ACHN (cell line): ENCODE data around the gene TMEM244.
"Not testable (repeated sequence)": the region's sequence is repeated elsewhere in the genome, so short reads cannot be mapped to it uniquely, and the experiment has no call there.

Experiments used
- DNase-seq: peaks from one replicate; pipeline ENCODE4 v3.0.0-alpha.2; 2015
- in situ Hi-C: cut with HindIII; loops from 2 replicates; pipeline ENCODE4 v1.10.0; 2017; ENCODE audit warnings: low sequenced_read_pairs, low pct_ligation_motif_present, low pct_unique_long_range_greater_than_20kb

The TMEM244 gene

GRCh38 chr6:129835691-129836090 is 25.4 kb downstream of the TMEM244 start:
- DNase-seq = no peak
- in situ Hi-C loops = no loop called here

- DNase-seq = no peak
- in situ Hi-C loops = no loop called here
Measured at GRCh38 chr6:129832299-129832698, 28.8 kb downstream of the TMEM244 start.

GRCh38 chr6:129828229-129828628 is 32.9 kb downstream of the TMEM244 start:
- in situ Hi-C loops = no loop called here
- DNase-seq = no peak

GRCh38 chr6:129818251-129818650 is 42.9 kb downstream of the TMEM244 start:
- in situ Hi-C loops = no loop called here
- DNase-seq = no peak

- DNase-seq = no peak
- in situ Hi-C loops = no loop called here
Measured at GRCh38 chr6:129817821-129818220, 43.3 kb downstream of the TMEM244 start.

- in situ Hi-C loops = no loop called here
- DNase-seq = no peak
Measured at GRCh38 chr6:129817332-129817731, 43.8 kb downstream of the TMEM244 start.

- in situ Hi-C loops = no loop called here
- DNase-seq = no peak
Measured at GRCh38 chr6:129812145-129812777, 48.9 kb downstream of the TMEM244 start.

GRCh38 chr6:129807141-129807540 is 54.0 kb downstream of the TMEM244 start:
- in situ Hi-C loops, DNase-seq: not testable (repeated sequence)

GRCh38 chr6:129802920-129803319 is 58.2 kb downstream of the TMEM244 start:
- DNase-seq, in situ Hi-C loops: not testable (repeated sequence)

- DNase-seq = no peak
- in situ Hi-C loops = no loop called here
Measured at GRCh38 chr6:129801909-129802308, 59.2 kb downstream of the TMEM244 start.

- peak; percentile 40 for DNase-seq
- in situ Hi-C loops = no loop called here
Measured at GRCh38 chr6:129795261-129795660, 65.9 kb downstream of the TMEM244 start.

GRCh38 chr6:129793447-129793846 is 67.7 kb downstream of the TMEM244 start:
- in situ Hi-C loops = no loop called here
- DNase-seq = no peak

- in situ Hi-C loops = no loop called here
- no peak for DNase-seq
Measured at GRCh38 chr6:129792049-129792448, 69.1 kb downstream of the TMEM244 start.

- in situ Hi-C loops = no loop called here
- no peak for DNase-seq
Measured at GRCh38 chr6:129790785-129791184, 70.3 kb downstream of the TMEM244 start.

- no peak for DNase-seq
- in situ Hi-C loops = no loop called here
Measured at GRCh38 chr6:129789974-129790373, 71.1 kb downstream of the TMEM244 start.

GRCh38 chr6:129787816-129788215 is 73.3 kb downstream of the TMEM244 start:
- DNase-seq = no peak
- in situ Hi-C loops = no loop called here

GRCh38 chr6:129786548-129786947 is 74.6 kb downstream of the TMEM244 start:
- in situ Hi-C loops = no loop called here
- no peak for DNase-seq

GRCh38 chr6:129785756-129786135 is 75.4 kb downstream of the TMEM244 start:
- in situ Hi-C loops = no loop called here
- DNase-seq = no peak

- DNase-seq = no peak
- in situ Hi-C loops = no loop called here
Measured at GRCh38 chr6:129785047-129785755, 75.9 kb downstream of the TMEM244 start.
